Central memory CD4-positive, alpha-beta T cell (primary cell): Measurements from ENCODE around the gene C11orf86.
"Not testable (repeated sequence)": the region's sequence is repeated elsewhere in the genome, so short reads cannot be mapped to it uniquely, and the experiment has no call there.

Experiments used
- DNase-seq: peaks from one replicate; pipeline ENCODE4 v3.0.0; 2022

C11orf86 gene

GRCh38 chr11:66967670-66968425, 7.3 kb upstream of the C11orf86 start:
- no peak for DNase-seq

DNA sequence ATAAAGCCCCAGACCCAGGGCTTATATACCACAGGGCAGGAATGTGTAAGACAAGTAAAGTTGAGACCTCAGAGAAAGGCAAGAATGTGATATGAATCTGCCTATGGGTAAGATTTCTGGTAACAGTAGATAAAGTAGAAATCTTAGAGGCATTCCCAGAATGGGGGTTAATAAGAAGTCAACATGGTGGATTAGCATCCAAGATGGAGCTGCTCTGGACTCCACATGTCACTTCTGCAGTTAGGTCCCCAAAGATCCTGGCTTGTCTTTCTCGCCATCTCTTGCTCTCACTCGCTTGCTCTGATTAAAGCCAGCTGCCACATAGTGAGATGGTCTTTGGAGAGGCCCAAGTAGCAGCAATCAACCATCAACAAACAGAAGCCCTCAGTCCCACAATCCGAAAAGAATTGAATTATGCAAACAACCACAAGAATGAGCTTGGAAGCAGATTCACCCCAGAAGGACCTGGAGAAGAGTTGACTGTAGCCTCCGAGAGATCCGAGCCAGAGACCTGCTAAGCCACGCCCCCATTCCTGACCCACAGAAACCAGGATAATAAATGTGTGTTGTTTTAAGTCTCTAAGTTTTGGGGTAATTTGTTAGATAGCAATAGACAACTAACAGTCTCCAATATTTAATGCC, 5.4 kb upstream of the C11orf86 start:
- DNase-seq: no peak

- DNase-seq: no peak
Measured at GRCh38 chr11:66970371-66970806, 4.7 kb upstream of the C11orf86 start.

DNA sequence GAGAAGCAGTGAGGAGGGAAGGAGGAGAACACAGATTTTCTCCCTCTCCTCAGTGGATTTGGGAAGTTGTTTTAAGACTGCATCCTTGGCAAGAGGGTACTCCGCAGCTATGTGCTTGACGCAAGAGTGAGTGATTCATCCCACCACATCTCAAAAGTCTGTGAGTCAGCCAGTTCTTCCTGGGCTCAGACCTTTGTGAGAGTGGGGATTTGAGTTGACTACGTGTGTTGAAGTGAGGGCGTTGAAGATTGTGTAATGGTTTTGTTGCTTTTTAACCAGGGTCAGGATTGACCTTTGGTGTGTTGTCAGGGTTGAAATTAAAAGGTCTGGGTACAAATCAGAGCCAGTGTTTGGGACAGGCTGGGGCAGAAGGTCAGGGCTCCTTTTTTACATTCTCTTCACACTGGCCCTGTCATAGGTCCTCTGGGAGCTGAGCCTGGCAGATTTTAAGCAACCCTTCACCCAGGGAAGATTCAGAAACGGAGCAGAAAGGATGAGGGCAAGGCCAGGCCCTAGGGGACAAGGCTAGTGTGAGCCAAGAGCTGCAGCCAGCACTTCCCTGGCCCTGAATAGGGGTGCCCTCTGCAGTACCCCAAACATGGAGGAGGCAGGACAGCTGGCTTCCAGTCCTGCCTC, 4.2 kb upstream of the C11orf86 start:
- DNase-seq: no peak

- no peak for DNase-seq
Measured at GRCh38 chr11:66971488-66971887, 3.6 kb upstream of the C11orf86 start.

DNA sequence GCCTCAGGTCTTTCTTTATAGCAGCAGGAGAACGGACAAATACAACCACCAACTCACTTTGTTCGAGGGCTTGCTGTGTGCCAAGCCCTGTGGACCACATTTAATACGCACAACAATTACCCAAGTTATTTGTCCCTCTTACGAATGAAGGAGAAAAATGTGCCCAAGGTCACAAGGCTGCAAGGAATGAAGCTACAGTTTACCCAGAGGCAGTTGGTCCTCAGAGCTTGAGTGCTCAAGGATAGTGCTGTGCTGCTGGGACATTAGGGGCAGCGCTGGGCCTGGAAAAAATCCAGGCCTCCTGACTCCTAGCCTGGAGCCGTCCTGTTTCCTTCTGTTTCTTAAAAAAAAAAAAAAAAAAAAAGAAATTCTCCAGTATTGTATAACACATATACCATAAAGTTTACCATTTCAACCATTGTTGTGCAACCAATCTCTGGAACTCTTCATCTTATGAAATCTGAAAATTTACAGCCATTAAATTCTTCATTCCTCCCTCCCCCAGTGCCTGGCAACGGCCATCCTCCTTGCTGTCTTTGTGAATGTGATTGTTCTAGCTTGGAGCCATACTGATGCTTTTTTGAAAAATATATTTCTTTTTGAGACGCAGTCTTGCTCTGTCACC, 1.0 kb upstream of the C11orf86 start:
- DNase-seq: no peak

GRCh38 chr11:66975405-66976027, 412 bp downstream of the C11orf86 start:
- DNase-seq: no peak

- no peak for DNase-seq
Measured at GRCh38 chr11:66976028-66976467, 944 bp downstream of the C11orf86 start.

- no peak for DNase-seq
Measured at GRCh38 chr11:66976925-66977324, 1.8 kb downstream of the C11orf86 start.

DNA sequence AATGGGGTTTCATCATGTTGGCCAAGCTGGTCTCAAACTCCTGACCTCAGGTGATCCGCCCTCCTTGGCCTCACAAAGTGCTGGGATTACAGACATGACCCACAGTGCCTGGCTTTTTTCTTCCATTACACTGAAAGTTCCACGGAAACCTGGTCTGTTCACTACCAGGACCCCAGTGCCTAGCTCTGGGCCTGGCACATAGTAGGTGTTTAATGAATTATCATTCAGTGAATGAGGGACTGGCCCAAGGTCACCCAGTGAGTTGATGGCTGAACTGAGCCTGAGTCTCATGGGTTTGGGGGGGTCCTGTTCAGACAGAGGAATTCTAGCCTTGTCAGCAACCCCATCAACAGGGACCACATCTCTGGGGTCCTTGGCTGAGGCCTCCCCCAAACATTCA, 3.1 kb downstream of the C11orf86 start:
- DNase-seq: no peak

GRCh38 chr11:66978717-66979116, 3.6 kb downstream of the C11orf86 start:
- DNase-seq: no peak

DNA sequence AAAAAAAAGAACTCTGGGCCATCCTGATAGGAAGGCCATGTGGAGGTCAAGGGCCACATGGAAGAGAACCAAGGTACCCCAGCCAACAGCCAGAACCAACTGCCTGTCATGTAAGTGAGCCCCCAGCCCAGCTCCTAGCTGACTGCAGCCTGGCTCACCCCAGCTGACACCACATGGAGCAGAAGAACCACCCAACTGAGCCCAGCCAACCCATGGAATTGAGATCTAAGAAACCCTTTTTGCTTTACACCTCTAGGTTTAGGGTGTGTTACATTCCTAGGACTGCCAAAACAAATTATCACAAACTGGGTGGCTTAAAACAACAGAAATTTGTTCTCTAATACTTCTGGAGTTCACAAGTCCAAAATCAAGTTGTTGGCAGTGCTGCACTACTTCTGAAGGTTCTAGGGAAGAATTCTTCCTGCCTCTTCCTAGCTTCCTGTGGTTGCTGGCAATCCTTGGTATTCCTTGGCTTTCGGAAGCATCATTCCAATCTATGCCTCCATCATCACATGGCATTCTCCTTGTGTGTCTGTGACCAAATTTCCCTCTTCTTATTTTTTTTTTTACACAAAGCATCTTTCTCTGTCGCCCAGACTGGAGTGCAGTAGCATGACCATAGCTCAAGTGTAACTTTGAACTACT, 4.4 kb downstream of the C11orf86 start:
- no peak for DNase-seq

GRCh38 chr11:66981976-66982578, 7.0 kb downstream of the C11orf86 start:
- DNase-seq: no peak

DNA sequence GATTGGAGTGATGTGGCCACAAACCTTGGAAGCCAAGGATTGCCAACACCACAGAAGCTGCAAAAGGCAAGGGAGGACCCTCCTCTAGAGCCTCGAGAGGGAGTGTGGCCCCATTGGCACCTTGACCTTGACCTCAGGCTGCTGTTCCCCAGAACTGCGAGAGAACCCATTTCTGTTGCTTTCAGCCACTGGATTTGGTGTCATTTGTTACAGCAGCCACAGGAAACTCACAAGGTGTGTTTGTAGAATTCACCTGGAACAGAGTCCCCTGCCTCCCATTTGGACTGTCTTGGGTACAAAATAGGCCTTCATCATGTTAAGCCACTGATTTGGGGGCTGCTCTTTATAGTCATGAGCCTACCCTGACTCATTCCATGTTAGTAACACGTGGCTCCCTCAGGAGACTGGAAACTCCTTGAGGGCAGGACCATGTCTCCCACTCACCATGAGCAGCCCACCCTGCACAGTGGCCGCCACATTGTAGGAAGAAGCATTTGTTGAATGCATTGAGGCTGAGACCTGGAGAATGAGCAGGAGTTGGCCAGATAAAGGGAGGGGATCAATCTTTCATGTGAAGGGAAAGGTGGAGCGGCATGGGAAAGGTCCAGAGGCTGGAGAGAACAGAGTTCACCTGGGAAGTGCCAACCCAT, 8.3 kb downstream of the C11orf86 start:
- DNase-seq: no peak

- DNase-seq: no peak
Measured at GRCh38 chr11:66985508-66986177, 10.5 kb downstream of the C11orf86 start.

DNA sequence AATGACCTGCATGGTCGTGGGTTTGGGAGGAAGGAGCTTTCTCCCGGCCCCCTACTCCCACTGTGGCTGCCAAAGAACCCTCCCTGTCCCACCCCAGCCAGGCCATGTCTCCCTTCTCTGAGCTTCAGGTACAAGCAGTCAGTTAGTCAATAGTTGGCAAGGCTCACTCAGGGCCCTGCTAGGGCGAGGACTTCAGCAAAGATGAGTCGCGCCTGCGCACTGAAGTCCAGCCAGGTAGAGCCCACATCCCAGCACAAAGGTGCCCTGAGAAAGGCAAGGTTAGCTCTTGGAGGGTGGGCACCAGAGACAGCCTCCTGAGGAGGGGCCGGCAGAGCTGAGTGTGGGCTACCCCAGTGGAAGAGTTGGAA, 11.1 kb downstream of the C11orf86 start:
- no peak for DNase-seq

GRCh38 chr11:66987158-66987620, 12.1 kb downstream of the C11orf86 start:
- DNase-seq: no peak

- no peak for DNase-seq
Measured at GRCh38 chr11:66987924-66988637, 13.0 kb downstream of the C11orf86 start.

GRCh38 chr11:66988741-66989140, 13.6 kb downstream of the C11orf86 start:
- not testable (repeated sequence) for DNase-seq

DNA sequence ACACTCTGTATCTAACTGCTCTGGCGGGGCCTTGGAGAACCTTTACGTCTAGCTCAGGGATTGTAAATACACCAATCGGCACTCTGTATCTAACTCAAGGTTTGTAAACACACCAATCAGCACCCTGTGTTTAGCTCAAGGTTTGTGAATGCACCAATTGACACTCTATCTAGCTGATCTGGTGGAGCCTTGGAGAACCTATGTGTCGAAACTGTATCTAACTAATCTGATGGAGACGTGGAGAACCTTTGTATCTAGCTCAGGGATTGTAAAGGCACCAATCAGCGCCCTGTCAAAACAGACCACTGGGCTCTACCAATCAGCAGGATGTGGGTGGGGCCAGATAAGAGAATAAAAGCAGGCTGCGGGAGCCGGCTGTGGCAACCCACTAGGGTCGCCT, 14.3 kb downstream of the C11orf86 start:
- DNase-seq: not testable (repeated sequence)
